GM23248 (cell line): Measurements from ENCODE around the gene CTAG1B.
"Not testable (repeated sequence)": the region's sequence is repeated elsewhere in the genome, so short reads cannot be mapped to it uniquely, and the experiment has no call there.

Source experiments
- EZH2 ChIP-seq: fragments of 200-600 bp; sonication (generic); IDR thresholded peaks from 2 replicates; pipeline ENCODE4 v1.6.1; 2018; ENCODE audit warnings: antibody characterized with exemption, mild to moderate bottlenecking; ENCODE audit not compliant: insufficient read depth, poor library complexity, severe bottlenecking
- EZH2phosphoT487 ChIP-seq: fragments of 200-600 bp; sonication (generic); IDR thresholded peaks from 2 replicates; pipeline ENCODE4 v1.6.1; 2018; ENCODE audit warnings: antibody characterized with exemption, moderate library complexity, mild to moderate bottlenecking, low read depth; ENCODE audit not compliant: insufficient read depth

DNA sequence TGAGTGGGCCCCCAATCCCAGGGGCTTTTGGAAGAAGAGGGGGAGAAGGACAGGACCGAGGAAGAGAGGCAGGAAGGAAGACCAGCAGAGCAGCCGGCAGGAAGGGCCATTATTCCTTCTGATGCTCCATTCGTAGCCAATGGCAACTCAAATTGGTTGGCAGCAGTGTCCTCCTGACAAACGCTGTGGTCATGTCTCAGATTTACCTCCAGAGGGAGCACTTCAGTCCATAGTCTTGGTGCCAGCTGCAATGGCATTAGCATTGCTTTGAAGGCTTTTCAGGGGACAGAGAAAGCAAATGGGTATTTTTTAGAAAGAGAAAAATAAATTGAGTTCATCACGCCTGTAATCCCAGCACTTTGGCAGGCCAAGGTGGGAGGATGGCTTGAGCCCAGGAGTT is 9.9 kb upstream of the CTAG1B start:
- not testable (repeated sequence) for TF ChIP-seq EZH2phosphoT487, EZH2
